Uterus (tissue), 2 donors: Measurements from ENCODE around the gene TRMT10A.

Experiments used
- POLR2A ChIP-seq, 2 donors: fragments of 450-650 bp; IDR thresholded peaks; one replicate each; pipeline ENCODE4 v1.6.1; 2016; ENCODE audit warnings: antibody characterized with exemption in 2 of 2, mild to moderate bottlenecking in 1 of 2, moderate library complexity in 1 of 2
- TF ChIP-seq, protein P1 (sequence below), 4 experiments: fragments of 200-600 bp in 2 of 4; fragments of 450-650 bp in 2 of 4; sonication (generic) in 2 of 4; IDR thresholded peaks; one replicate each; pipeline ENCODE4 v1.5.1; 2016 to 2019; ENCODE audit warnings: antibody characterized with exemption in 4 of 4, mild to moderate bottlenecking in 2 of 4, moderate library complexity in 1 of 4

DNA sequence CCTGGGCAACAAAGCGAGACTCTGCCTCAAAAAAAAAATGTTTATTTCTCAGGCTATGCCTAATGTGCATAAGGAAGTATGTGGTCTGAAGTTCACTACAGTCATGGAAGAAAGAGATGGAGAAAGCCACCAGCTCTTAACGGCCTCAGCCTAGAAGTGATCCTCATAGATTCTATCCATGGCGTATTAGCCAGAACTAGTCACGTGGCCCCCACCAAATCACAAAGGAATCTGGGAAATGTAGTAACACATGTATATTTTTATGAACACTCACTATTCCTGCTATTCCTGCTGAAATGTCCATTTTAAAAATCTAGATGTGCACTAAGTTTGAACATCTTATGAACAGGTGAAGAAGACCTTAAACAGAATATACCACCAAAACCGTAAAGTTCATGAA is 44.6 kb upstream of the TRMT10A start:
- no peak for TF ChIP-seq POLR2A (IDR thresholded peaks at IDR 0.05)
- TF ChIP-seq, protein P1, sequence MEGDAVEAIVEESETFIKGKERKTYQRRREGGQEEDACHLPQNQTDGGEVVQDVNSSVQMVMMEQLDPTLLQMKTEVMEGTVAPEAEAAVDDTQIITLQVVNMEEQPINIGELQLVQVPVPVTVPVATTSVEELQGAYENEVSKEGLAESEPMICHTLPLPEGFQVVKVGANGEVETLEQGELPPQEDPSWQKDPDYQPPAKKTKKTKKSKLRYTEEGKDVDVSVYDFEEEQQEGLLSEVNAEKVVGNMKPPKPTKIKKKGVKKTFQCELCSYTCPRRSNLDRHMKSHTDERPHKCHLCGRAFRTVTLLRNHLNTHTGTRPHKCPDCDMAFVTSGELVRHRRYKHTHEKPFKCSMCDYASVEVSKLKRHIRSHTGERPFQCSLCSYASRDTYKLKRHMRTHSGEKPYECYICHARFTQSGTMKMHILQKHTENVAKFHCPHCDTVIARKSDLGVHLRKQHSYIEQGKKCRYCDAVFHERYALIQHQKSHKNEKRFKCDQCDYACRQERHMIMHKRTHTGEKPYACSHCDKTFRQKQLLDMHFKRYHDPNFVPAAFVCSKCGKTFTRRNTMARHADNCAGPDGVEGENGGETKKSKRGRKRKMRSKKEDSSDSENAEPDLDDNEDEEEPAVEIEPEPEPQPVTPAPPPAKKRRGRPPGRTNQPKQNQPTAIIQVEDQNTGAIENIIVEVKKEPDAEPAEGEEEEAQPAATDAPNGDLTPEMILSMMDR (IDR thresholded peaks at IDR 0.05) = no peak
